GM20000 (cell line): ENCODE results near the gene PRICKLE2.
"Not testable (repeated sequence)": the region's sequence is repeated elsewhere in the genome, so short reads cannot be mapped to it uniquely, and the experiment has no call there.

Source experiments
- DNase-seq: peaks from one replicate; pipeline ENCODE4 v3.0.0; 2012; ENCODE audit warnings: low spot score
- CTCF ChIP-seq: IDR thresholded peaks from 2 replicates; pipeline ENCODE4 v1.5.1; 2012; ENCODE audit warnings: mild to moderate bottlenecking, control low read depth; ENCODE audit errors: extremely low read depth, missing control alignments

PRICKLE2 gene

GRCh38 chr3:64094713-64095079, 130.6 kb downstream of the PRICKLE2 start:
- no peak for TF ChIP-seq CTCF
- DNase-seq = no peak

GRCh38 chr3:64093825-64094712, 131.2 kb downstream of the PRICKLE2 start:
- DNase-seq = no peak
- TF ChIP-seq CTCF = no peak

GRCh38 chr3:64093211-64093610, 132.1 kb downstream of the PRICKLE2 start:
- no peak for DNase-seq

GRCh38 chr3:64091501-64091900, 133.8 kb downstream of the PRICKLE2 start:
- TF ChIP-seq CTCF = no peak
- DNase-seq = no peak

More at GRCh38 chr3:64093211-64093610, 132.1 kb downstream of the PRICKLE2 start:
- TF ChIP-seq CTCF = no peak

- DNase-seq = not testable (repeated sequence)
These were observed 135.9 kb downstream of the PRICKLE2 start for GRCh38 chr3:64089386-64089785.

- no peak for DNase-seq
- no peak for TF ChIP-seq CTCF
These were observed 136.7 kb downstream of the PRICKLE2 start for GRCh38 chr3:64088408-64089205.

GRCh38 chr3:64086479-64087252, 138.6 kb downstream of the PRICKLE2 start:
- no peak for DNase-seq
- TF ChIP-seq CTCF = no peak
